HEK293 (cell line): ENCODE results near the gene KANSL1L.

Experiments
- CTCF ChIP-seq: fragments of 450-650 bp; formaldehyde crosslinking; IDR thresholded peaks from 2 replicates; pipeline ENCODE4 v1.5.1; 2016; ENCODE audit warnings: missing biosample characterization, missing genetic modification characterization
- MZF1 ChIP-seq: fragments of 450-650 bp; formaldehyde crosslinking; IDR thresholded peaks from 2 replicates; pipeline ENCODE4 v1.5.1; 2017; ENCODE audit warnings: missing biosample characterization, missing genetic modification characterization, borderline replicate concordance
- REST ChIP-seq: fragments of 450-650 bp; formaldehyde crosslinking; IDR thresholded peaks from 2 replicates; pipeline ENCODE4 v1.5.1; 2016; ENCODE audit warnings: missing biosample characterization, missing genetic modification characterization
- SETDB1 ChIP-seq: IDR thresholded peaks from one replicate; pipeline ENCODE4 v1.6.1; 2017; ENCODE audit warnings: mild to moderate bottlenecking, low read length, moderate library complexity, mixed read lengths; ENCODE audit not compliant: insufficient read length
- YY1 ChIP-seq: fragments of 450-650 bp; formaldehyde crosslinking; IDR thresholded peaks from 2 replicates; pipeline ENCODE4 v1.5.1; 2018; ENCODE audit warnings: missing biosample characterization, missing genetic modification characterization
- ZNF114 ChIP-seq: fragments of 450-650 bp; formaldehyde crosslinking; IDR thresholded peaks from 2 replicates; pipeline ENCODE4 v1.5.0; 2017; ENCODE audit warnings: missing biosample characterization, missing genetic modification characterization
- ZNF157 ChIP-seq: fragments of 450-650 bp; formaldehyde crosslinking; IDR thresholded peaks from 2 replicates; pipeline ENCODE4 v1.5.1; 2016; ENCODE audit warnings: missing biosample characterization, missing genetic modification characterization
- ZNF221 ChIP-seq: fragments of 450-650 bp; formaldehyde crosslinking; IDR thresholded peaks from 2 replicates; pipeline ENCODE4 v1.5.1; 2017; ENCODE audit warnings: missing biosample characterization, missing genetic modification characterization, borderline replicate concordance
- ZNF426 ChIP-seq: fragments of 450-650 bp; formaldehyde crosslinking; IDR thresholded peaks from 2 replicates; pipeline ENCODE4 v1.5.1; 2017; ENCODE audit warnings: missing biosample characterization, missing genetic modification characterization, mild to moderate bottlenecking, inconsistent platforms, moderate library complexity
- ZNF449 ChIP-seq: fragments of 450-650 bp; formaldehyde crosslinking; IDR thresholded peaks from 2 replicates; pipeline ENCODE4 v1.5.1; 2017; ENCODE audit warnings: missing biosample characterization, mild to moderate bottlenecking, missing genetic modification characterization, moderate library complexity
- ZNF514 ChIP-seq: fragments of 450-650 bp; formaldehyde crosslinking; IDR thresholded peaks from 2 replicates; pipeline ENCODE4 v1.5.1; 2016; ENCODE audit warnings: missing biosample characterization, missing genetic modification characterization

GRCh38 chr2:210195101-210195852 lies 24.1 kb upstream of the KANSL1L start:
- TF ChIP-seq ZNF514 (no peak), YY1 (tag by site-specific recombination) (no peak), ZNF114 (tag by site-specific recombination) (no peak), MZF1 (tag by site-specific recombination) (no peak), ZNF221 (tag by site-specific recombination) (no peak), CTCF (no peak), REST (tag by site-specific recombination) (no peak), ZNF449 (no peak), SETDB1 (no peak), ZNF426 (tag by site-specific recombination) (no peak), ZNF157 (no peak)
